CD4-positive, CD25-positive, alpha-beta regulatory T cell (primary cell): ENCODE data around the gene FOXP2. TPM values are rescaled to one million over a fixed set of nuclear protein-coding genes. Genes with fewer than 3 reads are reported as not detected.
A peak's percentile ranks its signal among the peaks of the same experiment; 100 is the strongest.
"Not testable (repeated sequence)": the region's sequence is repeated elsewhere in the genome, so short reads cannot be mapped to it uniquely, and the experiment has no call there.

ENCODE experiments used
- ATAC-seq, 2 donors: fragments of 150-1000 bp; cut with Tn5 transposase; one replicate each; pipeline ENCODE4 v1.10.0; 2021; ENCODE audit warnings: low read depth in 2 of 2, moderate number of reproducible peaks in 2 of 2, moderate library complexity in 1 of 2
- DNase-seq, 3 donors: peaks; one replicate each; pipeline versions ENCODE4 v3.0.0 to v3.0.0-alpha.2; 2012 to 2022; ENCODE audit warnings: mixed read lengths in 1 of 3
- H3K27ac ChIP-seq: one replicate; pipeline ENCODE4 v1.7.0; 2013; ENCODE audit warnings: mild to moderate bottlenecking, low read length; ENCODE audit not compliant: insufficient read depth, poor library complexity, severe bottlenecking
- H3K27me3 ChIP-seq: one replicate; pipeline ENCODE4 v1.7.0; 2013; ENCODE audit warnings: low read length; ENCODE audit not compliant: control insufficient read depth, insufficient read depth
- H3K36me3 ChIP-seq: one replicate; pipeline ENCODE4 v1.7.0; 2013; ENCODE audit warnings: mild to moderate bottlenecking, low read length, moderate library complexity; ENCODE audit not compliant: control insufficient read depth, insufficient read depth
- H3K4me1 ChIP-seq: 2 replicates; pipeline ENCODE4 v1.7.0; 2013; ENCODE audit warnings: mild to moderate bottlenecking, low read length; ENCODE audit not compliant: insufficient read depth, control insufficient read depth, poor library complexity, severe bottlenecking
- H3K4me3 ChIP-seq: one replicate; pipeline ENCODE4 v1.7.0; 2013; ENCODE audit warnings: low read depth, mild to moderate bottlenecking, low read length, moderate library complexity
- H3K9me3 ChIP-seq, 2 experiments: 1 replicate in 1 of 2; 2 replicates in 1 of 2; pipeline ENCODE4 v1.7.0; 2013; ENCODE audit warnings: low read length in 2 of 2, mild to moderate bottlenecking in 1 of 2, moderate library complexity in 1 of 2; ENCODE audit not compliant: control insufficient read depth in 2 of 2
- H3K27ac Mint-ChIP-seq, 3 donors: one replicate each; pipeline ENCODE4 v1.8.0; 2020 to 2022; ENCODE audit warnings: mild to moderate bottlenecking in 3 of 3, mixed read lengths in 3 of 3, moderate library complexity in 2 of 3
- H3K27me3 Mint-ChIP-seq: one replicate; pipeline ENCODE4 v1.8.0; 2022; ENCODE audit warnings: mild to moderate bottlenecking, mixed read lengths
- H3K36me3 Mint-ChIP-seq: one replicate; pipeline ENCODE4 v1.8.0; 2020; ENCODE audit warnings: mixed read lengths
- H3K4me1 Mint-ChIP-seq, 4 donors: one replicate each; pipeline ENCODE4 v1.8.0; 2020 to 2022; ENCODE audit warnings: mixed read lengths in 4 of 4, mild to moderate bottlenecking in 1 of 4
- H3K4me3 Mint-ChIP-seq, 4 donors: one replicate each; pipeline ENCODE4 v1.8.0; 2020 to 2022; ENCODE audit warnings: mild to moderate bottlenecking in 4 of 4, mixed read lengths in 4 of 4, moderate library complexity in 3 of 4
- H3K9me3 Mint-ChIP-seq, 7 donors: one replicate each; pipeline ENCODE4 v1.8.0; 2020 to 2022; ENCODE audit warnings: mixed read lengths in 7 of 7, mild to moderate bottlenecking in 3 of 7, moderate library complexity in 2 of 7
- polyA plus RNA-seq, 4 donors: library from polyadenylated mRNA; unstranded; fragments of 300-500 nt; fragmentation: Illumina TruSeq; gene quantifications; one replicate each; pipeline ENCODE4 v1.2.3, GENCODE V29; 2021
- total RNA-seq: library from RNA; stranded (reverse); gene quantifications from one replicate; pipeline ENCODE4 v1.2.3, GENCODE V29; 2022

Gene FOXP2
- total and polyA plus RNA-seq, 5 donors from 2014 or later = not detected

- no peak overlapping the region for H3K4me3 Mint-ChIP-seq
- DNase-seq (no peak), ATAC-seq (no peak)
- no peaks in the 10 kb centered on the region for H3K27me3 ChIP-seq
- H3K9me3 ChIP-seq = no peaks in the 10 kb centered on the region
- H3K4me1 ChIP-seq = no peaks in the 10 kb centered on the region
- H3K9me3 Mint-ChIP-seq = no peaks in the 10 kb centered on the region
- H3K4me1 Mint-ChIP-seq = no peaks in the 10 kb centered on the region
- H3K36me3 ChIP-seq = no peaks in the 10 kb centered on the region
- no peak overlapping the region for H3K27ac ChIP-seq
- H3K27me3 Mint-ChIP-seq = no peaks in the 10 kb centered on the region
- H3K27ac Mint-ChIP-seq = no peak overlapping the region
- no peak overlapping the region for H3K4me3 ChIP-seq
- no peaks in the 10 kb centered on the region for H3K36me3 Mint-ChIP-seq
Observed at GRCh38 chr7:114426382-114426781, 11.8 kb downstream of the FOXP2 start.

- Histone ChIP-seq H3K9me3 (no peaks in the 10 kb centered on the region), H3K27ac (no peak overlapping the region), H3K36me3 (no peaks in the 10 kb centered on the region), H3K4me3 (no peak overlapping the region), H3K4me1 (no peaks in the 10 kb centered on the region), H3K27me3 (no peaks in the 10 kb centered on the region)
- Mint-ChIP-seq H3K36me3 (no peaks in the 10 kb centered on the region), H3K4me1 (no peaks in the 10 kb centered on the region), H3K27me3 (no peaks in the 10 kb centered on the region), H3K9me3 (no peaks in the 10 kb centered on the region), H3K27ac (no peak overlapping the region), H3K4me3 (no peak overlapping the region)
- ATAC-seq = no peak
- peak in 1 of 3 donors; percentile 4 for DNase-seq
Observed at GRCh38 chr7:114426824-114427223, 12.2 kb downstream of the FOXP2 start.

GRCh38 chr7:114428211-114428610 is 13.6 kb downstream of the FOXP2 start:
- Histone ChIP-seq H3K9me3 (no peaks in the 10 kb centered on the region), H3K27me3 (no peaks in the 10 kb centered on the region), H3K27ac (no peak overlapping the region), H3K4me3 (no peak overlapping the region), H3K4me1 (no peaks in the 10 kb centered on the region), H3K36me3 (no peaks in the 10 kb centered on the region)
- ATAC-seq = no peak
- Mint-ChIP-seq H3K27me3 (no peaks in the 10 kb centered on the region), H3K27ac (no peak overlapping the region), H3K4me3 (no peak overlapping the region), H3K4me1 (no peaks in the 10 kb centered on the region), H3K36me3 (no peaks in the 10 kb centered on the region), H3K9me3 (no peaks in the 10 kb centered on the region)
- no peak for DNase-seq

- H3K4me3 ChIP-seq = no peak overlapping the region
- no peaks in the 10 kb centered on the region for H3K9me3 ChIP-seq
- H3K4me3 Mint-ChIP-seq = no peak overlapping the region
- H3K27ac ChIP-seq = no peak overlapping the region
- no peaks in the 10 kb centered on the region for H3K27me3 ChIP-seq
- no peaks in the 10 kb centered on the region for H3K36me3 Mint-ChIP-seq
- DNase-seq (no peak), ATAC-seq (no peak)
- H3K27ac Mint-ChIP-seq = no peak overlapping the region
- peaks cover 0 to 1% (median 0%) of the 10 kb centered on the region in 7 donors for H3K9me3 Mint-ChIP-seq
- no peaks in the 10 kb centered on the region for H3K27me3 Mint-ChIP-seq
- H3K4me1 Mint-ChIP-seq = no peaks in the 10 kb centered on the region
- H3K36me3 ChIP-seq = no peaks in the 10 kb centered on the region
- H3K4me1 ChIP-seq = no peaks in the 10 kb centered on the region
Observed at GRCh38 chr7:114431189-114431588, 16.6 kb downstream of the FOXP2 start.

GRCh38 chr7:114432061-114432460 is 17.4 kb downstream of the FOXP2 start:
- Histone ChIP-seq H3K27me3 (no peaks in the 10 kb centered on the region), H3K36me3 (no peaks in the 10 kb centered on the region), H3K4me1 (no peaks in the 10 kb centered on the region), H3K27ac (no peak overlapping the region), H3K4me3 (no peak overlapping the region), H3K9me3 (no peaks in the 10 kb centered on the region)
- ATAC-seq (no peak), DNase-seq (no peak)
- Mint-ChIP-seq H3K27ac (no peak overlapping the region), H3K4me3 (no peak overlapping the region), H3K9me3 (peaks cover 0 to 4% (median 0%) of the 10 kb centered on the region in 7 donors), H3K4me1 (no peaks in the 10 kb centered on the region), H3K36me3 (no peaks in the 10 kb centered on the region), H3K27me3 (no peaks in the 10 kb centered on the region)

- DNase-seq (no peak), ATAC-seq (no peak)
- Mint-ChIP-seq H3K36me3 (no peaks in the 10 kb centered on the region), H3K4me1 (no peaks in the 10 kb centered on the region), H3K9me3 (peaks cover 0 to 4% (median 0%) of the 10 kb centered on the region in 7 donors), H3K27me3 (no peaks in the 10 kb centered on the region), H3K4me3 (no peak overlapping the region), H3K27ac (no peak overlapping the region)
- Histone ChIP-seq H3K27ac (no peak overlapping the region), H3K27me3 (no peaks in the 10 kb centered on the region), H3K4me3 (no peak overlapping the region), H3K36me3 (no peaks in the 10 kb centered on the region), H3K4me1 (no peaks in the 10 kb centered on the region), H3K9me3 (no peaks in the 10 kb centered on the region)
Observed at GRCh38 chr7:114432703-114433102, 18.1 kb downstream of the FOXP2 start.

GRCh38 chr7:114439581-114439980 is 25.0 kb downstream of the FOXP2 start:
- no peaks in the 10 kb centered on the region for H3K36me3 Mint-ChIP-seq
- H3K4me3 ChIP-seq = no peak overlapping the region
- ATAC-seq (no peak), DNase-seq (no peak)
- H3K27ac ChIP-seq = no peak overlapping the region
- no peak overlapping the region for H3K4me3 Mint-ChIP-seq
- no peak overlapping the region for H3K27ac Mint-ChIP-seq
- no peaks in the 10 kb centered on the region for H3K4me1 Mint-ChIP-seq
- no peaks in the 10 kb centered on the region for H3K4me1 ChIP-seq
- no peaks in the 10 kb centered on the region for H3K9me3 ChIP-seq
- H3K36me3 ChIP-seq = no peaks in the 10 kb centered on the region
- H3K27me3 Mint-ChIP-seq = no peaks in the 10 kb centered on the region
- H3K9me3 Mint-ChIP-seq = peaks cover 0 to 4% (median 0%) of the 10 kb centered on the region in 7 donors
- H3K27me3 ChIP-seq = no peaks in the 10 kb centered on the region

GRCh38 chr7:114440927-114441326 is 26.3 kb downstream of the FOXP2 start:
- H3K4me1 ChIP-seq, H3K9me3 ChIP-seq, H3K36me3 ChIP-seq, H3K4me1 Mint-ChIP-seq, H3K4me3 ChIP-seq, H3K4me3 Mint-ChIP-seq, DNase-seq, H3K27me3 Mint-ChIP-seq, H3K27ac ChIP-seq, H3K27ac Mint-ChIP-seq, H3K27me3 ChIP-seq, H3K9me3 Mint-ChIP-seq, H3K36me3 Mint-ChIP-seq, ATAC-seq: not testable (repeated sequence)
